HG02763 (cell line): ENCODE data around the gene NTM.

Experiments used
- ATAC-seq: cut with Tn5 transposase; IDR thresholded peaks from one replicate; pipeline ENCODE4 v1.9.1; 2021; ENCODE audit warnings: mild to moderate bottlenecking, moderate library complexity; ENCODE audit not compliant: unreplicated experiment

NTM gene

GRCh38 chr11:131682373-131683015 lies 312.1 kb downstream of the NTM start:
- ATAC-seq = no peak

- no peak for ATAC-seq
Measured at GRCh38 chr11:131683131-131683530, 312.7 kb downstream of the NTM start.

- no peak for ATAC-seq
Measured at GRCh38 chr11:131683666-131684065, 313.3 kb downstream of the NTM start.

DNA sequence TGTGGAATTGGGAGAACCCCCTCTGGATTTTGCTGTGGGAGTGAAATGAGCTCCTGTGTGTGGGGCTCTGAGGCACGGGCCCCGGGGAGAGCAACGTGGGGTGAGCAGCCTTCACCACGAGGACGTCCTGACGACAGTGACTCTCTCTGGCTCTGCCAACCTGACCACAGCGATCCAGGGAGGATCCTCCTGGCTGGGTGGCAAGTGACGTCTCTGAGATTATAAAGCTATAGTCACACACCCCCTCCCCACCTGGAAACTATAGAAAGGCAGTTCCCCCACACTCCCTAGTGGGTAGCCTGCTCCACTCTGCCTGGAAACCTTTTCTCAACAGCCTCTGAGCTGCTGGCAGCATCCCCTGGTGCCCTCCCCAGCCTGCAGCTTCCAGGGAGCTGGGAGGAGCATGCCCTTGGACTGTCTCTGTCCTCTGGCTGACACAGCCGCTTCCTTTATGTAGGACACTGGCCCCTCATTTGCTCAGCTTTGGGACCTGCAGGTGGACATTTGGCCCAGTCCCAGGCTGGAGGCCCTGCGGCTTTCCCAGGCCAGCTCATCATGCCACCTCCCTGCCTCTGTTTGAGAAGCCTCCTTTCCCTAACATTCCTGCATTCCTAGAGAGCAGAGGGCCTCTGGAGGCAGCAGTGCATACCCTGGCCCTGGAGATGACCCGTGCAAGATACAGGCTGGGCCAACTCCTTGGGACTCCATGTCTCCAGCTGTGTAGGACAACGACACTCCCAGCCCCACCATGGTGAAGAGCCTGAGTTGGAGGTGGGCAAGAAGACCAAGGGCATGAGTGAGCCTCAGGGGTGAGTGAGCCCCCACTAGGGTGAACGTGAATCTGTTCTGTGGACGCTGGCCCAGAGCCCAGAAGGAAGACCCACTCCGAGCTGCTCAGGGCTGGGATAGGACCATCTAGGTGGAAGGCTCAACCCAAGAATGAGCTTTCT lies 314.0 kb downstream of the NTM start:
- ATAC-seq = no peak

- ATAC-seq = no peak
Measured at GRCh38 chr11:131685206-131685605, 314.8 kb downstream of the NTM start.

DNA sequence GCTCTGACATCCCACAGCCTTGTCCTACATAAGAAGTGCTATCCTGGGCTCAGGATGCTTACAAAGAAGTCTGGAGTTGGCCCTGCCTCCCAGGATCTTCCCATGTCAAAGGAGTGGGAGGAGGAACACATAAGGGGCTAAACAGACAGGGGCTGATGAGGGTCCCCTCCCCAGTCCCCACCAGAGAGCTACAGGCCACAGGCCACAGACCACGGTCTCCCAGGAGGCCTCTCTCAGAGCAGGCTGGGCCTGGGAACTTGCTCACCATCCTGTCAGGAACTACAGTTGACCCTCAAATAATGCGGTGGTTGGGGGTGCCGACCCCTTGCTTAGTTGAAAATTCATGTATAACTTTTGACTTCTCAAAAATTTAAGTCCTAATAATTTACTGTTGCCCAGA lies 315.5 kb downstream of the NTM start:
- no peak for ATAC-seq

- no peak for ATAC-seq
Measured at GRCh38 chr11:131686836-131687235, 316.4 kb downstream of the NTM start.

DNA sequence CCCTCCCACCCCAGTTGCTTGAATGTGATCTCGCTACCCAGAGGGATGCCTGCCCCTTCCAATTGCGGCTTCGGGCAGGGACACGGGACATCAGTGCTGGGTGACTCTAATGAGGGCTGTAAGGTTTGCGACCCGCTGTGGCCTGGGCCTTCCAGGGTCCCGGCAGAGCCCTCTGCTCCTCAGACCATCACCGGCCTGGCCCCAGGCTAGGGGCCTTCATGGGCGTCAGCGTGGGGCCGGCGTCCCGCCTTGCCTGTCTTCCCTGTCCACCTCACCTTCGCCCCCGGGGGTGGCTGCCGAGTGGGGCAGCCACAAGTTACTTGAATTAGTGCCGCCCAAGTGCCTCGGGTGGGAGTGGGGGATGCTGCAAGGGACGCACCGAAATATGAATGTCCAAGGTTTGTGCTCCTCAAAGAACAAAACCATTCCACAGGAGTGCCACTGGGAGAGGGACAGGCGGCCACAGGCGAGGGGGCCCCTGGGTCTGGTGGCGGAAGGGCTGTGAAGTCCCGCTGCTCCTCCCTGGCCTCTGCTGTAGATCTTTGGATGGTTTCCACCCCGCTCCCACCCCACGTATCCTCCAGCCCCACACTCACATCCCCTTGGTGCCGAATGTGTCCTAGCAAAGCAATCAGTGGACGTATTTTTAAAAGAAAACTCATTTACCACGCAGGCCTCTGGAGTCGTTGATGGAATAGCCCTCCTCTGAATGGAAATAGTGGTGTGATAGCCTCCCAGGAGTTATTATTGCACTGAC lies 317.1 kb downstream of the NTM start:
- no peak for ATAC-seq

- no peak for ATAC-seq
Measured at GRCh38 chr11:131688048-131688693, 317.8 kb downstream of the NTM start.

DNA sequence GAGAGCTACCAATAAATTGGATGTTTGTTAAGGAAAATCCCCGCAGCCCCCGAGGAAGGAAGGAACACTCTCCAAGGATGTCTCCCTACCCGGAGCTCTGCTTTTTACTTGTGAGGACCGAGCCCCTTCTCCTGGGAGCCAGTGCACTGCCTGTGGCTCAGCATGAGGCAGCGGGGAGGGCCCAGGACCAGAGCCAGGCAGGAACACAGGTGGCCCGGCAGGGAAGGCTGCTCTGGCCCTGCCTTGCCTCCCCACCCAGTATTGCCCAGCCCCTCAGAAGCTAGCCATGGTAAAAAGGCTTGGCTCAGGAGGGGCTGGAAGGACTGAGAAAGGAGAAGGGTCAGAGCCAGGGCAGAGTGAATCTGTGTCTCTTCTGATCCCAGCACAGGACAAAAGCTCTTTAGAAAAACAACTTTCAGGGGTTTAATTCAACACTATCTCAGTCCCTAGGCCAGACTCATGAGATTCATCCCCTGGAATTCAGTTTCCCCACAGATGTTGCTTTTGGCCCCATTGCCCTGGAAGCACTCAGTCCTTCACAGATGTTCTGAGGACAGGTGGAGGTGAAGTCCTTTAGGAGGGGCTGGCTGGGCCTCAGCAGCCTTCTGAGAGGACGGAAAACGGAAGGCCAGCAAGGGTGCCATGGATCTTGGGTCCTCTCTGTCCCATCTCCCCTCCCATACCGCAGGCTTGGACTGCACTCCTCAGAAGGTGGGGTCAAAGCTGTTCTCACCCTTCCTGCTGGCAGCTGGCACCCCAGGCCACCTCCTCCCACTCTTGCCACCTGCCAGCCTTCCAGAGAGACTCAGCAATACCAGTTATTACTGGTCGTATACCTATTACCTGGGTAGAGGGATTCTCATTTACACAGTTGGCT lies 318.9 kb downstream of the NTM start:
- ATAC-seq = no peak

DNA sequence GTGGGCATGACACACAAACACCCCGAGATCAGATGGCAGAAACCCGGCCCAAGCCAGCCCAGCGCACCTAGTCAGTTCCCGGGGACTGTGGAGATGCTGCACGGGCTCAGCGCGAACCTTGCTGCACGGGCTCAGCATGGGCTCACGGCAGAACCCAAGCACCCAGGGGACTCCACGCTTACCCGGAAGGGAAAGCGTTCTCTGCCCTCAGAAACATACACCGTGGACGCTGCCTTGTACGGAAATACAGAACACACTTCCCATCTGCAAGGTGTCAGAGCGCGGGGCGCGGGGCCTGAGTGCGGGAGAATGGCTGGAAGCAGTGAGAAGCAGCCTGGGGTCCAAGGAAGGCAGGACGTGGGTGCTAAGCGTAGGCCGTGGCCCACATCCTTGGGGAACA lies 319.9 kb downstream of the NTM start:
- no peak for ATAC-seq

DNA sequence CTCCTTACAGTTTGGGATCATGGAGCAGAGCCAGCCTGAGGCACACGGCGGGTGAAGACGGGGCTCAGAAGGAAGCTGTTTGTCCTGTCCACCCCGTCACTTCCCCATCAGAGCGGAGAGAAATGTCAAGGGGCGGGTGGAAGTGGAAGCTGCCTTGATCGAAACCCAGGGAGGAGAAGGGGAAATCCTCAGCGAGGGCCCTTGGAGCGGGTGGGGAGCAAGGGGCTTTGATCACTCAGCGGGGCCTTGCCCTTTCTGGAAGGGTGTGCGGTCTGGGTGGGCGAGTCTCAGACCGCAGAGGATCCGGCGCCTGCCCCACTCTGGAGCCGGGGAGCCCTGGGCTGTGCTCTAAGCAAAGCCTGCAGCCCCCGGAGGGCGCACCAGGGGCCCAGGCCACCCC lies 320.4 kb downstream of the NTM start:
- ATAC-seq = no peak

DNA sequence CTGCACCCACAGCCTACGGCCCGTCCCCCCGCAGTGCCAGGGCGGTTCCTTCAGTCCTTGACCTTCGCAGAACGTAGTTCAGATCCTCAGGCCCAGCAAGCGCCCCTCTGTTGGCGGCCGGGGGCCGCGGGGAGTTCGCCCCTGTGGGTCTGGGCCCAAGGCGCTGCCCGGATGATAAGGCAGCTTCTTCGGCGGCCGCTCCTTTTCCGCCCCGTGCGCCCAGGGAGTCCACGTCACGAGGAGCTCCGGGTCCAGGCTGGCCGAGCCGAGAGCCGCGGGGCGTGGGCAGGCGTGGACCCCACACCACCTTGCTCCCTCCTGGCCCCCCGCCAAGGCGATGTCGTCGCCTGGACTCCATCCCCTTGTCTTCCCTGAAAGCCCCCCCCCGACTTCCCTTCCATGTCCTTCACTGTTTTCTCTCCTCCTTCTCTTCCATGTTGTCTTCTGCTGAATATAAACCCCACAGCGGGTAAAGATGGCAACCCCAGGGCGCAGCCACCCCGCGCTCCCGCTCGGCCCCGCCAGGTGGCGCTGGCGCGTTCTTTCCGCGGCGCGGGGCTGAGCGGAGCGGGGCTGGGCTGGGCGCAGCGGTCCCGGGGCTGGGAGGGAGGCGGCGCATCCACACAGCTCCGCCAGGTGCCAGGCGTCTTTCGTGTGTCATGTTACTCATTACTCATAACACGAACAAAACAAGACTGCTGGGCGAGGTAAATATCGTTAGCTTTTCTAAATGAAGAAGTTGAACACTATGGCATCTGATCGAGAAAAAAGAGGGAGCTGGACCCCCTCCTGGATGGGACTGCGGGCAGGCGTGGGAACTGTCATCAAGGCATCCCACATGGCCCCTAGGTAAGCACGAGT lies 321.0 kb downstream of the NTM start:
- no peak for ATAC-seq

- ATAC-seq = no peak
Measured at GRCh38 chr11:131692151-131692550, 321.7 kb downstream of the NTM start.

GRCh38 chr11:131692961-131693360 lies 322.5 kb downstream of the NTM start:
- ATAC-seq = no peak

DNA sequence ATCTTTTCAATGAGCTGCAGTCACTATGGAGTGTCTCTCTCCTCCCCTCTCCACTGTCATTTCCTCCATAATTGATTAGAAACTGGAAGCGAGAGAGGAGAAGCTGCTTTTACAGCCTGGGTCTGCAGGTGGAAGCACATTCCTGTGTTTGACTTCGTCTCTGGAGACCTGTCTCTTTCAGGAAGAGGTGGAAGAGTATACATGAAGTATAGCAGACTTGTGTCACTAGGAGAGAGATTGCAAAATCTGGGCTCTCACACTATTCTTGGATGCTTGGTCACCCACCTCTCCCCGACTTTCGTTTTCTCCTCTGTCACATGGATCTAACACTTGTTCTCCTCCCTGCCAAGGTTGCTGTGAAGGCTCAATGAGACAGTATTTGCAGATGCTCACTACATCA lies 323.3 kb downstream of the NTM start:
- no peak for ATAC-seq

GRCh38 chr11:131694526-131695424 lies 324.4 kb downstream of the NTM start:
- peak; percentile 89 for ATAC-seq

DNA sequence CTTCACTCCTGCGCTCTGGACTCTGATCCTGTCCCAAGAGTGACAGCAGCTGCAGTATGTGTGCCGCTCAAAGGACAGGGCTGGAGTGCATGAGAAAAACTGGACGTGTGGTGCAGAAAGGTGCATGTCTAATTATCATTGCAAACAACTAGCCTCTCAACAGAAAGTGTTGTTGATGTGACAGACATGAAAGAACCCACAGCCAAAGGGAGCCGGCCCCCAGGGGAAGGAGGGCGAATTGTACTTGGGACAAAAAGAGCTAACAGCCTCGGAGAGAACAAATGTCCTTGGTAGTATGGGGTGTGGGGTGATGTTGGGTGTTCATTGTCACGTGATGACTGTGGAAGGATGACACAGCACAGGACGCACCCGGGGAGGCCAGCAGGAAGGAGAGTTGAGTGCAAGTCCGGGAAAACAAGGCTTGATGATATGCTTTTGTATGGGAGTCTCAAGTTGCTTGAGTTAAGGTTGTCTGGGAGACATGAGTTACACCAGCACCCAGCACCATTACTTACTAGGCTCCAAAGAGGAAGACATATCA lies 325.5 kb downstream of the NTM start:
- no peak for ATAC-seq
